H1 (cell line): ENCODE results near the gene CDC27.

ENCODE experiments used
- EP300 ChIP-seq, 2 experiments: IDR thresholded peaks; 1 replicate in 1 of 2; 2 replicates in 1 of 2; pipeline ENCODE4 v1.6.1; 2011 to 2012; ENCODE audit warnings: low read depth in 2 of 2, low read length in 2 of 2, mild to moderate bottlenecking in 2 of 2, borderline replicate concordance in 1 of 2, inconsistent platforms in 1 of 2, moderate library complexity in 1 of 2
- EZH2 ChIP-seq: fragments of 200-600 bp; sonication (generic); IDR thresholded peaks from 2 replicates; pipeline ENCODE4 v1.7.1; 2012; ENCODE audit warnings: low read depth, mild to moderate bottlenecking, moderate library complexity, low read length, inconsistent platforms; ENCODE audit not compliant: severe bottlenecking
- GABPA ChIP-seq: IDR thresholded peaks from 2 replicates; pipeline ENCODE4 v1.6.1; 2011; ENCODE audit warnings: mild to moderate bottlenecking, low read length, moderate library complexity, borderline replicate concordance; ENCODE audit not compliant: insufficient read depth
- POLR2A ChIP-seq, 2 experiments: IDR thresholded peaks; 1 replicate in 1 of 2; 2 replicates in 1 of 2; pipeline ENCODE4 v1.6.1; 2011; ENCODE audit warnings: low read depth in 2 of 2, low read length in 2 of 2, mild to moderate bottlenecking in 2 of 2; ENCODE audit errors: control extremely low read depth in 1 of 2
- POLR2AphosphoS5 ChIP-seq: IDR thresholded peaks from 2 replicates; pipeline ENCODE4 v1.6.1; 2011; ENCODE audit warnings: low read depth, low read length
- RAD21 ChIP-seq, 2 experiments: IDR thresholded peaks in 1 of 2; conservative IDR thresholded peaks in 1 of 2; 2 replicates each; pipeline ENCODE4 v1.6.1; 2011; ENCODE audit warnings: low read depth in 2 of 2, low read length in 2 of 2, improper control_type of control experiment in 1 of 2, inconsistent platforms in 1 of 2, mild to moderate bottlenecking in 1 of 2, moderate library complexity in 1 of 2
- SIN3A ChIP-seq, 2 experiments: IDR thresholded peaks in 1 of 2; conservative IDR thresholded peaks in 1 of 2; 2 replicates each; pipeline ENCODE4 v1.6.1; 2011 to 2012; ENCODE audit warnings: low read length in 2 of 2, improper control_type of control experiment in 1 of 2, low read depth in 1 of 2, mild to moderate bottlenecking in 1 of 2
- SUZ12 ChIP-seq: fragments of 200-600 bp; sonication (generic); IDR thresholded peaks from 2 replicates; pipeline ENCODE4 v1.6.1; 2012; ENCODE audit warnings: mild to moderate bottlenecking, inconsistent platforms, low read length, moderate library complexity, mixed read lengths
- TAF1 ChIP-seq: IDR thresholded peaks from 2 replicates; pipeline ENCODE4 v1.6.1; 2011; ENCODE audit warnings: mild to moderate bottlenecking, low read depth, low read length
- TBP ChIP-seq: IDR thresholded peaks from 2 replicates; pipeline ENCODE4 v1.6.1; 2011; ENCODE audit warnings: low read depth, low read length, improper control_type of control experiment
- TF ChIP-seq, protein P1 (sequence below), 3 experiments: IDR thresholded peaks; 1 replicate in 2 of 3; 2 replicates in 1 of 3; pipeline versions ENCODE4 v1.5.1 to v1.6.1; 2011; ENCODE audit warnings: low read length in 3 of 3, mild to moderate bottlenecking in 3 of 3, inconsistent platforms in 2 of 3, low read depth in 1 of 3, moderate library complexity in 1 of 3; ENCODE audit not compliant: insufficient read depth in 1 of 3; ENCODE audit errors: control extremely low read depth in 1 of 3
- TF ChIP-seq, protein P2 (sequence below): IDR thresholded peaks from 2 replicates; pipeline ENCODE4 v1.6.1; 2011; ENCODE audit warnings: low read length, improper control_type of control experiment
- TF ChIP-seq, protein P3 (sequence below): IDR thresholded peaks from 2 replicates; pipeline ENCODE4 v1.6.1; 2012; ENCODE audit warnings: inconsistent platforms

DNA sequence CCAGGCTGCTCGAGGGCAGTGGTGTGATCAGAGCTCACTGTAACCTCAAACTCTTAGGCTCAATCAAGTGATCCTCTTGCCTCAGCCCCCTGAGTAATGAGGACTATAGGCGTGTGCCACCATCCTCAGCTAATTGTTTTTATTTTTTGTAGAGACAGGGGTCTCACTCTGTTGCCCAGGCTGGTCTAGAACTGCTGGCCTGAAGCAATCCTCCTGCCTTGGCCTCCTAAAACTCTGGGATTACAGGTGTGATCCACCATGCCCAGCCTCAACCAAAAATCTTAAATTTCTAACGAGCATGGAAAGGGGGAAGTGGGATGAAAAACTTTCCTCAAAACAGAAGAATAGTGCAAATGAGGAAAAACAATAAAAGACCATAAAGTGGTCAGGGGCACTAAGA lies 92.8 kb downstream of the CDC27 start:
- TF ChIP-seq SUZ12 (no peak), EZH2 (no peak), POLR2A (IDR thresholded peaks at IDR 0.05; ENCODE audit: control extremely low read depth in 1 of 2, low read depth in 2 of 2, low read length in 2 of 2) (no peak), RAD21 (IDR thresholded peaks at IDR 0.05 in 1 of 2, conservative IDR thresholded peaks at IDR 0.05 in 1 of 2; ENCODE audit: low read depth in 2 of 2, low read length in 2 of 2) (no peak), EP300 (IDR thresholded peaks at IDR 0.05; ENCODE audit: borderline replicate concordance in 1 of 2, low read depth in 2 of 2, low read length in 2 of 2) (no peak), SIN3A (conservative IDR thresholded peaks at IDR 0.05 in 1 of 2, IDR thresholded peaks at IDR 0.05 in 1 of 2; ENCODE audit: low read depth in 1 of 2, low read length in 2 of 2) (no peak), POLR2AphosphoS5 (no peak), TBP (no peak), TAF1 (no peak), GABPA (no peak)
- TF ChIP-seq, protein P1, sequence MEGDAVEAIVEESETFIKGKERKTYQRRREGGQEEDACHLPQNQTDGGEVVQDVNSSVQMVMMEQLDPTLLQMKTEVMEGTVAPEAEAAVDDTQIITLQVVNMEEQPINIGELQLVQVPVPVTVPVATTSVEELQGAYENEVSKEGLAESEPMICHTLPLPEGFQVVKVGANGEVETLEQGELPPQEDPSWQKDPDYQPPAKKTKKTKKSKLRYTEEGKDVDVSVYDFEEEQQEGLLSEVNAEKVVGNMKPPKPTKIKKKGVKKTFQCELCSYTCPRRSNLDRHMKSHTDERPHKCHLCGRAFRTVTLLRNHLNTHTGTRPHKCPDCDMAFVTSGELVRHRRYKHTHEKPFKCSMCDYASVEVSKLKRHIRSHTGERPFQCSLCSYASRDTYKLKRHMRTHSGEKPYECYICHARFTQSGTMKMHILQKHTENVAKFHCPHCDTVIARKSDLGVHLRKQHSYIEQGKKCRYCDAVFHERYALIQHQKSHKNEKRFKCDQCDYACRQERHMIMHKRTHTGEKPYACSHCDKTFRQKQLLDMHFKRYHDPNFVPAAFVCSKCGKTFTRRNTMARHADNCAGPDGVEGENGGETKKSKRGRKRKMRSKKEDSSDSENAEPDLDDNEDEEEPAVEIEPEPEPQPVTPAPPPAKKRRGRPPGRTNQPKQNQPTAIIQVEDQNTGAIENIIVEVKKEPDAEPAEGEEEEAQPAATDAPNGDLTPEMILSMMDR (IDR thresholded peaks at IDR 0.05; ENCODE audit: control extremely low read depth in 1 of 3, insufficient read depth in 1 of 3, low read depth in 1 of 3, low read length in 3 of 3): no peak
- TF ChIP-seq, protein P2, sequence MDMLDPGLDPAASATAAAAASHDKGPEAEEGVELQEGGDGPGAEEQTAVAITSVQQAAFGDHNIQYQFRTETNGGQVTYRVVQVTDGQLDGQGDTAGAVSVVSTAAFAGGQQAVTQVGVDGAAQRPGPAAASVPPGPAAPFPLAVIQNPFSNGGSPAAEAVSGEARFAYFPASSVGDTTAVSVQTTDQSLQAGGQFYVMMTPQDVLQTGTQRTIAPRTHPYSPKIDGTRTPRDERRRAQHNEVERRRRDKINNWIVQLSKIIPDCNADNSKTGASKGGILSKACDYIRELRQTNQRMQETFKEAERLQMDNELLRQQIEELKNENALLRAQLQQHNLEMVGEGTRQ: no peak
- TF ChIP-seq, protein P3, sequence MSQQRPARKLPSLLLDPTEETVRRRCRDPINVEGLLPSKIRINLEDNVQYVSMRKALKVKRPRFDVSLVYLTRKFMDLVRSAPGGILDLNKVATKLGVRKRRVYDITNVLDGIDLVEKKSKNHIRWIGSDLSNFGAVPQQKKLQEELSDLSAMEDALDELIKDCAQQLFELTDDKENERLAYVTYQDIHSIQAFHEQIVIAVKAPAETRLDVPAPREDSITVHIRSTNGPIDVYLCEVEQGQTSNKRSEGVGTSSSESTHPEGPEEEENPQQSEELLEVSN: no peak
